Measurements from ENCODE around the gene GRWD1.
A peak's percentile ranks its signal among the peaks of the same experiment; 100 is the strongest.

GRWD1 gene

GRCh38 chr19:48502350-48503018, 56.7 kb downstream of the GRWD1 start:
- TF ChIP-seq CTCF (conservative IDR thresholded peaks at IDR 0.05): no peak
- H3K27ac ChIP-seq: peak overlapping the region; percentile 78

GRCh38 chr19:48506138-48506733, 60.5 kb downstream of the GRWD1 start:
- H3K27ac ChIP-seq: no peak overlapping the region
- peak; percentile 70 for TF ChIP-seq CTCF (conservative IDR thresholded peaks at IDR 0.05)
